Colonic mucosa (tissue), 4 donors: Measurements from ENCODE around the gene IFT25. TPM values are rescaled to one million over a fixed set of nuclear protein-coding genes. Genes with fewer than 3 reads are reported as not detected.

Experiments
- DNase-seq: peaks from one replicate; pipeline ENCODE4 v3.0.0-alpha.2; 2020
- H3K27ac ChIP-seq: fragments of 200-600 bp; one replicate; pipeline ENCODE4 v1.8.0; 2021
- H3K27me3 ChIP-seq: fragments of 200-600 bp; one replicate; pipeline ENCODE4 v1.8.0; 2021
- H3K36me3 ChIP-seq: fragments of 200-600 bp; one replicate; pipeline ENCODE4 v1.8.0; 2021
- H3K4me1 ChIP-seq: fragments of 200-600 bp; one replicate; pipeline ENCODE4 v1.8.0; 2021; ENCODE audit warnings: mild to moderate bottlenecking
- H3K4me3 ChIP-seq: fragments of 200-600 bp; one replicate; pipeline ENCODE4 v1.8.0; 2021
- H3K9ac ChIP-seq, 2 donors: one replicate each; pipeline ENCODE4 v1.7.0; 2013; ENCODE audit warnings: control low read depth in 2 of 2, low read depth in 2 of 2, low read length in 2 of 2
- H3K9me3 ChIP-seq: fragments of 200-600 bp; one replicate; pipeline ENCODE4 v1.8.0; 2021
- CTCF ChIP-seq: fragments of 200-600 bp; IDR thresholded peaks from one replicate; pipeline ENCODE4 v1.8.0; 2022; ENCODE audit warnings: antibody characterized with exemption, mild to moderate bottlenecking
- intact Hi-C: fragments of 100-400 bp; cut with DNase I; formaldehyde crosslinking; loops from one replicate; pipeline ENCODE4 v1.14.1; 2022
- total RNA-seq, 2 donors: library from RNA; stranded (reverse); fragmentation: NEBNext Ultra II Directional in 1 of 2; extraction: Animal tissue kit (Norgen Biotek cat#: 25700) in 1 of 2; gene quantifications; one replicate each; pipeline ENCODE4 v1.2.1, GENCODE V29; 2021
- donor health status: healthy.
- donor health status: DM: no; HTN: no; CAD: no.
- donor health status: DM: no; HTN: no; CAD: no.

Gene IFT25
- total RNA-seq, 2 donors from 2014 or later, result 15.1 to 17.5 TPM

GRCh38 chr1:53931523-53931922 lies 14.0 kb downstream of the IFT25 start:
- Histone ChIP-seq H3K36me3 (no peaks in the 10 kb centered on the region), H3K9ac (no peak overlapping the region), H3K9me3 (no peaks in the 10 kb centered on the region), H3K4me3 (no peak overlapping the region), H3K4me1 (no peaks in the 10 kb centered on the region), H3K27ac (no peak overlapping the region), H3K27me3 (no peaks in the 10 kb centered on the region)
- DNase-seq, result no peak
- intact Hi-C loops, result no loop called here
- no peak for TF ChIP-seq CTCF

- no peak overlapping the region for H3K27ac ChIP-seq
- no peaks in the 10 kb centered on the region for H3K36me3 ChIP-seq
- DNase-seq, result no peak
- no peaks in the 10 kb centered on the region for H3K9me3 ChIP-seq
- no peak overlapping the region for H3K4me3 ChIP-seq
- no peaks in the 10 kb centered on the region for H3K4me1 ChIP-seq
- TF ChIP-seq CTCF, result no peak
- no peaks in the 10 kb centered on the region for H3K27me3 ChIP-seq
- intact Hi-C loops, result no loop called here
- H3K9ac ChIP-seq, result no peak overlapping the region
These were observed 14.6 kb downstream of the IFT25 start for GRCh38 chr1:53930932-53931331.

GRCh38 chr1:53929246-53929960 lies 16.1 kb downstream of the IFT25 start:
- Histone ChIP-seq H3K27ac (no peak overlapping the region), H3K9me3 (no peaks in the 10 kb centered on the region), H3K36me3 (no peaks in the 10 kb centered on the region), H3K4me1 (no peaks in the 10 kb centered on the region), H3K27me3 (no peaks in the 10 kb centered on the region), H3K9ac (no peak overlapping the region), H3K4me3 (no peak overlapping the region)
- intact Hi-C loops, result no loop called here
- no peak for TF ChIP-seq CTCF
- DNase-seq, result no peak

GRCh38 chr1:53927376-53927881 lies 18.1 kb downstream of the IFT25 start:
- DNase-seq, result no peak
- no peak overlapping the region for H3K27ac ChIP-seq
- H3K9ac ChIP-seq, result no peak overlapping the region
- intact Hi-C loops, result no loop called here
- H3K27me3 ChIP-seq, result no peaks in the 10 kb centered on the region
- H3K9me3 ChIP-seq, result no peaks in the 10 kb centered on the region
- no peaks in the 10 kb centered on the region for H3K4me1 ChIP-seq
- no peak for TF ChIP-seq CTCF
- no peak overlapping the region for H3K4me3 ChIP-seq
- no peaks in the 10 kb centered on the region for H3K36me3 ChIP-seq

GRCh38 chr1:53919675-53920066 lies 25.8 kb downstream of the IFT25 start:
- no peak overlapping the region for H3K27ac ChIP-seq
- no peak overlapping the region for H3K4me3 ChIP-seq
- DNase-seq, result no peak
- TF ChIP-seq CTCF, result no peak
- H3K27me3 ChIP-seq, result no peaks in the 10 kb centered on the region
- intact Hi-C loops, result no loop called here
- no peaks in the 10 kb centered on the region for H3K9me3 ChIP-seq
- no peaks in the 10 kb centered on the region for H3K4me1 ChIP-seq
- no peak overlapping the region for H3K9ac ChIP-seq
- H3K36me3 ChIP-seq, result no peaks in the 10 kb centered on the region
